Retinal pigment epithelial cell (primary cell): ENCODE measurements around the gene TADA2B.

ENCODE experiments used
- DNase-seq: peaks from one replicate; pipeline ENCODE4 v3.0.0-alpha.2; 2010; ENCODE audit warnings: low read depth
- H3K4me3 ChIP-seq: 2 replicates; pipeline ENCODE4 v1.5.1; 2011; ENCODE audit warnings: mild to moderate bottlenecking, low read length, control low read depth, moderate library complexity
- TF ChIP-seq, protein P1 (sequence below): conservative IDR thresholded peaks from 2 replicates; pipeline ENCODE4 v1.5.1; 2011; ENCODE audit warnings: low read depth, low read length, control low read depth, inconsistent platforms

The TADA2B gene

DNA sequence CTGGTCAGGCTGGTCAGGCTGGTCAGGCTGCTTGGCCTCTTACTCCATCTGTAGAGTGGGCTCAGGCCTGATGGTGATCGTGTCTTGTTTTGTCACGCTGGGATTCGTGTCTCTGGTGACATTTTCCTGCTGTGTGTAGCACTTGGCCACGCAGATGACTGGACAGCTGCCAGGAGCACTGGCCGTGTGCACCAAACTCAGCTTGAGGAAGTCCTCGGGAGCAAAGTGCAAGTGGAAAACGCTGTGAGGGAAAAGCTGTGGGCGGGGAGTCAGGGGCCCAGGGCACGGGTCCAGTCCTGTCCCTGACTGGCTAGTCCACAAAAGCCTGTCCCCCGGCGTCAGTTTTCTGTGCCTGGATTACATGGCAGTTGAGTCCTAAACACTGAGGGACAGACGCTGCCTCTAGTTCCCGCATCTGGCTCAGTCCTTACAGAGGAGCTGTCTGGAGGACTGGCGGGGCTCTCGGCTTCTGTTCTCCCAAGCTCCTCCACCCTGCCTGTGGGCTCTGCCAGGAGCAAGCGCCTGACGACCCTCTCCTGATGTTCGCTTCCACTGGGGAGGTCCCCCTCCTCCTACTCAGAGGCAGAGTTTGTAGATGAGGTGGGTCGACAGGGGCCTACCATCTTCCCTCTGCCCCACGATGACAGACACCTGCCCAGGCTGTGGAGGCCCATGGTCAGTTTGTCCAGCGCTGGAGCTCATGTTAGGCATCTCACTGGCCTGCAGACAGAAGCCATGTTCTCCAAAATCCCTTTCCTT, 60.6 kb downstream of the TADA2B start:
- H3K4me3 ChIP-seq: peak overlapping the region; percentile 45
- no peak for DNase-seq
- TF ChIP-seq, protein P1, sequence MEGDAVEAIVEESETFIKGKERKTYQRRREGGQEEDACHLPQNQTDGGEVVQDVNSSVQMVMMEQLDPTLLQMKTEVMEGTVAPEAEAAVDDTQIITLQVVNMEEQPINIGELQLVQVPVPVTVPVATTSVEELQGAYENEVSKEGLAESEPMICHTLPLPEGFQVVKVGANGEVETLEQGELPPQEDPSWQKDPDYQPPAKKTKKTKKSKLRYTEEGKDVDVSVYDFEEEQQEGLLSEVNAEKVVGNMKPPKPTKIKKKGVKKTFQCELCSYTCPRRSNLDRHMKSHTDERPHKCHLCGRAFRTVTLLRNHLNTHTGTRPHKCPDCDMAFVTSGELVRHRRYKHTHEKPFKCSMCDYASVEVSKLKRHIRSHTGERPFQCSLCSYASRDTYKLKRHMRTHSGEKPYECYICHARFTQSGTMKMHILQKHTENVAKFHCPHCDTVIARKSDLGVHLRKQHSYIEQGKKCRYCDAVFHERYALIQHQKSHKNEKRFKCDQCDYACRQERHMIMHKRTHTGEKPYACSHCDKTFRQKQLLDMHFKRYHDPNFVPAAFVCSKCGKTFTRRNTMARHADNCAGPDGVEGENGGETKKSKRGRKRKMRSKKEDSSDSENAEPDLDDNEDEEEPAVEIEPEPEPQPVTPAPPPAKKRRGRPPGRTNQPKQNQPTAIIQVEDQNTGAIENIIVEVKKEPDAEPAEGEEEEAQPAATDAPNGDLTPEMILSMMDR: no peak

DNA sequence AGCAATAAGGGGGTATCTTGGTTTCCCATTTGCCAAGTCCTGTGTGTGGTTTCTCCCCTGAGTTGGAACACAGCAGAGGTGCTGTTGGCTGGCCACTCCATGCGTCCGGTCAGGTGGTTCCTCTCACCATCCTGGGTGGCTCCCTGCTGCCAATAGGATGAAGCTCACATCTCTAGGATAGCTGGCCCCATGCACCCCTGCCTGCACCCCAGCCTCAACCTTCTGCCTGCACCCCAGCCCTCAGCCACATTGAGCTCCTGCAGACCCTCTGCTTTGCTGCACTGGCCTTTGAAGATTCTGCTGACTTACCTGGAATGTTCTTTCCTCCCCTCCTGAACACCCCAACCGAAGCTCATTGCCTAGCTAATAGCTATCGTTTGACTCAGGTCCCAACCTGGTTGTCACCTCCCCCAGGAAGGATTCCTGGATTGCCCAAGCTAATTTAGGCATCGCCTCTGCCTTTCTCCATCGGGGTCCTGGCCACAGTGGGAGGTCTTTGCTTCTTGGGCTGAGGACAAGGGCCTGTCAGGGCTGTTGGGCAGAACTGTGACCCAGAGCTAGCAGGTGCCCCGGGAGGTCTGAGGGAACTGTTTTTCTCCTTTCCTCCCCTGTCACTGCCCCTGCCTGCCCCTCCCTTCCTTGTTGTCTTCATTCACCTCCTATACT, 61.3 kb downstream of the TADA2B start:
- TF ChIP-seq, protein P1: no peak
- DNase-seq: no peak
- no peak overlapping the region for H3K4me3 ChIP-seq

DNA sequence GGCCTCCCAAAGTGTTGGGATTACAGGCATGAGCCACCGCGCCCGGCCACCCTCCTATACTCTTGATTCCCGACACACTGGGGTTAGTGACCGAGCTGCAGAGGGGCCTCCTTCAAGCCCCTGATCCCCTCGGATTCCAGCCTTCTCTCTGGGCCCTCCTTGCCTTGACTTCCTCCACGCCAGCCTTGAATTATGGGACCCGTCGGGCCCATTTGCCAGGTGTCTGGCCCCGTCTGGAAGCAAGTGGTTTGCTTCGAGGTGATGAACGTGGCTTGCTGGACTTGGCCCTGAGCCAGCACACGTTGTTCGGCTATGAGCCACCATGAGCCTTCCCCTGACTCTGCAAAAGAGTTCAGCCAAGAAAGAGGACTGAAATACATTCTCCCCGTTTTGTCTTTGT, 62.1 kb downstream of the TADA2B start:
- no peak for DNase-seq
- H3K4me3 ChIP-seq: no peak overlapping the region
- TF ChIP-seq, protein P1: no peak

DNA sequence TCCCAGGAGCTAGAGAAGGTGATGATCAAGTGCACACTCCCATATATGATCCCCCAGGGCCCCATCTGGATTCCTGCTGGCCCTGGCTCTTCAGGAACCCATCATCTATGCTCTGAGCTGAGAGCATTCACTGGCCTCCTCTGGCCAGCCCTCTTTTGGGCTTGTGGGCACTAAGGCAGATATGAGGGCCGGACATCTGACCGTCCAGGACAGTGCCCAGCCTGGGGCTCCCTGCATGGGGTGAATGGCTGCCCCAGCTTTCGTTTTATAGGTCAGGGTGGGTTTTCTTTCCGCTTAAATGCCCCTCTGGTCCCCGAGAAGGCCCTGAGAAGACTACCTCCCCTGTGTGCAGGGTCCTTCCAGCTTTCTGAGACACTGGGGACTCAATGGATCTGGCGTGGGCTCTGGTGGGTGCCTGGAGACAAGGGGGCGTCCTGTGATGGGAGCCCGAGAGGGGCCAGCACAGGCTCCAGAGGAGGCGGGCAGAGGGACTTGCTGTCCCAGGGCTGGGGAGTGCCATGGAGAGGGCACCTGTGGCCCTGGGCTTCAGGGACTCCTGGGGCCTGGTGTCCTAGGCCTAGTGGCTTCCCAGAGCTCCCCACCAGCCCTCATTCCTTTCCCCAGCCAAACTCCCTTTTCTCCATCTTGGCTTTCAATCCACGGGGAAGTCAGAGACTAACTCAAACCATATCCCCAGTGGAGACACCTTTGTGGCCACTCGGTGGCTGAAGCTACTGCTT, 64.2 kb downstream of the TADA2B start:
- TF ChIP-seq, protein P1: no peak
- H3K4me3 ChIP-seq: no peak overlapping the region
- no peak for DNase-seq
